Neuron (in vitro differentiated cells): ENCODE measurements around the gene ANTXRL.
"Not testable (repeated sequence)": the region's sequence is repeated elsewhere in the genome, so short reads cannot be mapped to it uniquely, and the experiment has no call there.

ENCODE experiments used
- H2AFZ ChIP-seq: one replicate; pipeline ENCODE4 v1.6.1; 2013; ENCODE audit warnings: low read depth, mild to moderate bottlenecking, inconsistent platforms, low read length, moderate library complexity
- H3K27me3 ChIP-seq: one replicate; pipeline ENCODE4 v1.6.1; 2013; ENCODE audit warnings: low read length; ENCODE audit not compliant: insufficient read depth
- H3K36me3 ChIP-seq: one replicate; pipeline ENCODE4 v1.6.1; 2013; ENCODE audit warnings: low read length; ENCODE audit not compliant: insufficient read depth
- H3K4me1 ChIP-seq: one replicate; pipeline ENCODE4 v1.6.1; 2013; ENCODE audit warnings: low read length; ENCODE audit not compliant: insufficient read depth
- H3K4me3 ChIP-seq: 2 replicates; pipeline ENCODE4 v1.5.1; 2013; ENCODE audit warnings: mild to moderate bottlenecking, low read length, moderate library complexity
- H3K9me3 ChIP-seq: one replicate; pipeline ENCODE4 v1.6.1; 2013; ENCODE audit warnings: low read length

ANTXRL gene

GRCh38 chr10:46308113-46308415 is 21.3 kb downstream of the ANTXRL start:
- no peak overlapping the region for H3K4me3 ChIP-seq
- H2AFZ ChIP-seq: no peak overlapping the region
- no peaks in the 10 kb centered on the region for H3K4me1 ChIP-seq

GRCh38 chr10:46308666-46309450 is 22.1 kb downstream of the ANTXRL start:
- H3K9me3 ChIP-seq: no peaks in the 10 kb centered on the region
- no peak overlapping the region for H2AFZ ChIP-seq

More at GRCh38 chr10:46308113-46308415, 21.3 kb downstream of the ANTXRL start:
- peaks cover 2% of the 10 kb centered on the region for H3K27me3 ChIP-seq
- H3K36me3 ChIP-seq: no peaks in the 10 kb centered on the region
- no peaks in the 10 kb centered on the region for H3K9me3 ChIP-seq

GRCh38 chr10:46309511-46310142 is 22.8 kb downstream of the ANTXRL start:
- Histone ChIP-seq H3K27me3 (peaks cover 2% of the 10 kb centered on the region), H2AFZ (no peak overlapping the region), H3K9me3 (no peaks in the 10 kb centered on the region), H3K4me1 (no peaks in the 10 kb centered on the region), H3K4me3 (no peak overlapping the region), H3K36me3 (no peaks in the 10 kb centered on the region)

More at GRCh38 chr10:46308666-46309450, 22.1 kb downstream of the ANTXRL start:
- no peaks in the 10 kb centered on the region for H3K4me1 ChIP-seq
- H3K27me3 ChIP-seq: peaks cover 2% of the 10 kb centered on the region
- no peaks in the 10 kb centered on the region for H3K36me3 ChIP-seq
- no peak overlapping the region for H3K4me3 ChIP-seq

- Histone ChIP-seq H3K36me3 (no peaks in the 10 kb centered on the region), H3K9me3 (no peaks in the 10 kb centered on the region), H2AFZ (no peak overlapping the region), H3K4me1 (no peaks in the 10 kb centered on the region), H3K4me3 (no peak overlapping the region), H3K27me3 (peaks cover 2% of the 10 kb centered on the region)
These were observed 23.3 kb downstream of the ANTXRL start for GRCh38 chr10:46310143-46310514.

- Histone ChIP-seq H3K9me3 (no peaks in the 10 kb centered on the region), H3K27me3 (peaks cover 2% of the 10 kb centered on the region), H2AFZ (no peak overlapping the region), H3K4me3 (no peak overlapping the region), H3K4me1 (no peaks in the 10 kb centered on the region), H3K36me3 (no peaks in the 10 kb centered on the region)
These were observed 24.1 kb downstream of the ANTXRL start for GRCh38 chr10:46310851-46311250.

GRCh38 chr10:46311501-46311951 is 24.7 kb downstream of the ANTXRL start:
- Histone ChIP-seq H3K4me1 (no peaks in the 10 kb centered on the region), H3K27me3 (peaks cover 2% of the 10 kb centered on the region), H3K9me3 (no peaks in the 10 kb centered on the region), H3K36me3 (no peaks in the 10 kb centered on the region), H2AFZ (no peak overlapping the region), H3K4me3 (no peak overlapping the region)

- H2AFZ ChIP-seq, H3K4me1 ChIP-seq, H3K27me3 ChIP-seq, H3K9me3 ChIP-seq, H3K36me3 ChIP-seq, H3K4me3 ChIP-seq: not testable (repeated sequence)
These were observed 25.2 kb downstream of the ANTXRL start for GRCh38 chr10:46311961-46312431.

GRCh38 chr10:46312953-46313352 is 26.2 kb downstream of the ANTXRL start:
- H2AFZ ChIP-seq: no peak overlapping the region
- H3K4me1 ChIP-seq: no peaks in the 10 kb centered on the region
- H3K9me3 ChIP-seq: no peaks in the 10 kb centered on the region
- no peaks in the 10 kb centered on the region for H3K36me3 ChIP-seq
- no peak overlapping the region for H3K4me3 ChIP-seq
- H3K27me3 ChIP-seq: no peaks in the 10 kb centered on the region

GRCh38 chr10:46314071-46314470 is 27.3 kb downstream of the ANTXRL start:
- no peaks in the 10 kb centered on the region for H3K36me3 ChIP-seq

GRCh38 chr10:46315071-46315860 is 28.5 kb downstream of the ANTXRL start:
- H3K9me3 ChIP-seq, H3K36me3 ChIP-seq, H3K27me3 ChIP-seq, H3K4me1 ChIP-seq, H2AFZ ChIP-seq, H3K4me3 ChIP-seq: not testable (repeated sequence)

More at GRCh38 chr10:46314071-46314470, 27.3 kb downstream of the ANTXRL start:
- H3K4me3 ChIP-seq: no peak overlapping the region
- H2AFZ ChIP-seq: no peak overlapping the region
- no peaks in the 10 kb centered on the region for H3K9me3 ChIP-seq
- no peaks in the 10 kb centered on the region for H3K27me3 ChIP-seq
- H3K4me1 ChIP-seq: no peaks in the 10 kb centered on the region

GRCh38 chr10:46317370-46317769 is 30.6 kb downstream of the ANTXRL start:
- Histone ChIP-seq H3K4me1 (no peaks in the 10 kb centered on the region), H2AFZ (no peak overlapping the region), H3K4me3 (no peak overlapping the region), H3K27me3 (no peaks in the 10 kb centered on the region), H3K36me3 (no peaks in the 10 kb centered on the region), H3K9me3 (no peaks in the 10 kb centered on the region)

GRCh38 chr10:46317889-46318288 is 31.1 kb downstream of the ANTXRL start:
- Histone ChIP-seq H3K27me3 (no peaks in the 10 kb centered on the region), H3K9me3 (no peaks in the 10 kb centered on the region), H3K36me3 (no peaks in the 10 kb centered on the region), H2AFZ (no peak overlapping the region), H3K4me3 (no peak overlapping the region), H3K4me1 (no peaks in the 10 kb centered on the region)

- Histone ChIP-seq H3K4me3 (no peak overlapping the region), H3K36me3 (no peaks in the 10 kb centered on the region), H2AFZ (no peak overlapping the region), H3K27me3 (no peaks in the 10 kb centered on the region), H3K9me3 (no peaks in the 10 kb centered on the region), H3K4me1 (no peaks in the 10 kb centered on the region)
These were observed 32.0 kb downstream of the ANTXRL start for GRCh38 chr10:46318799-46319198.
